DMS79 (cell line): ENCODE data around the gene LMNA.

Experiments used
- DNase-seq: peaks from one replicate; lab custom pipeline; 2025; lab: John Stamatoyannopoulos, UW

LMNA gene

GRCh38 chr1:156082309-156083091 lies 32.0 kb upstream of the LMNA start, which contains the start of gene MEX3A:
Gene MEX3A, minus strand, starts transcription at chr1:156082465. Its CDS starts 467 bp downstream, at chr1:156081998.
- peak; percentile 72 for DNase-seq

- no peak for DNase-seq
These were observed 30.4 kb upstream of the LMNA start for GRCh38 chr1:156083800-156084790.

GRCh38 chr1:156086256-156086662 lies 28.3 kb upstream of the LMNA start:
- DNase-seq, result no peak

- DNase-seq, result no peak
These were observed 24.8 kb upstream of the LMNA start for GRCh38 chr1:156089704-156090103.

- DNase-seq, result no peak
These were observed 24.2 kb upstream of the LMNA start for GRCh38 chr1:156090138-156090839.

- peak; percentile 64 for DNase-seq
These were observed 23.7 kb upstream of the LMNA start for GRCh38 chr1:156090840-156091188.

GRCh38 chr1:156091610-156092009 lies 22.9 kb upstream of the LMNA start:
- no peak for DNase-seq

- no peak for DNase-seq
These were observed 18.5 kb upstream of the LMNA start for GRCh38 chr1:156095906-156096508.

- DNase-seq, result peak; percentile 16
These were observed 17.7 kb upstream of the LMNA start for GRCh38 chr1:156096640-156097391.

GRCh38 chr1:156097499-156098178 lies 16.9 kb upstream of the LMNA start:
- DNase-seq, result no peak

GRCh38 chr1:156098784-156099183 lies 15.7 kb upstream of the LMNA start:
- no peak for DNase-seq

GRCh38 chr1:156099282-156099681 lies 15.2 kb upstream of the LMNA start:
- DNase-seq, result no peak

- peak; percentile 66 for DNase-seq
These were observed 14.1 kb upstream of the LMNA start for GRCh38 chr1:156100205-156100995.

GRCh38 chr1:156101880-156102279 lies 12.6 kb upstream of the LMNA start:
- no peak for DNase-seq

- no peak for DNase-seq
These were observed 11.6 kb upstream of the LMNA start for GRCh38 chr1:156102633-156103511.

- DNase-seq, result no peak
These were observed 11.0 kb upstream of the LMNA start for GRCh38 chr1:156103521-156103947.

- peak; percentile 67 for DNase-seq
These were observed 10.3 kb upstream of the LMNA start for GRCh38 chr1:156104065-156104810.
